ENCODE measurements around the gene CERT1. TPM values are rescaled to one million over a fixed set of nuclear protein-coding genes. Genes with fewer than 3 reads are reported as not detected.

The CERT1 gene
- total RNA-seq, 1 experiment from 2014 or later: 17.6 TPM

- no peak for DNase-seq (ENCODE audit: low spot score)
Measured at GRCh38 chr5:75475364-75475763, 36.1 kb downstream of the CERT1 start.

GRCh38 chr5:75473463-75473862 lies 38.0 kb downstream of the CERT1 start:
- DNase-seq (ENCODE audit: low spot score): no peak

GRCh38 chr5:75472973-75473372 lies 38.5 kb downstream of the CERT1 start:
- no peak for DNase-seq (ENCODE audit: low spot score)

GRCh38 chr5:75471193-75471592 lies 40.2 kb downstream of the CERT1 start:
- no peak for DNase-seq (ENCODE audit: low spot score)

- no peak for DNase-seq (ENCODE audit: low spot score)
Measured at GRCh38 chr5:75469017-75469416, 42.4 kb downstream of the CERT1 start.

- DNase-seq (ENCODE audit: low spot score): no peak
Measured at GRCh38 chr5:75468593-75468992, 42.8 kb downstream of the CERT1 start.

- no peak for DNase-seq (ENCODE audit: low spot score)
Measured at GRCh38 chr5:75466006-75466716, 45.3 kb downstream of the CERT1 start.

GRCh38 chr5:75465480-75465879 lies 45.9 kb downstream of the CERT1 start:
- DNase-seq (ENCODE audit: low spot score): peak; percentile 40

GRCh38 chr5:75463726-75464125 lies 47.7 kb downstream of the CERT1 start:
- no peak for DNase-seq (ENCODE audit: low spot score)

- no peak for DNase-seq (ENCODE audit: low spot score)
Measured at GRCh38 chr5:75461679-75462078, 49.8 kb downstream of the CERT1 start.

GRCh38 chr5:75460942-75461610 lies 50.4 kb downstream of the CERT1 start:
- DNase-seq (ENCODE audit: low spot score): no peak

- DNase-seq (ENCODE audit: low spot score): no peak
Measured at GRCh38 chr5:75460532-75460931, 50.9 kb downstream of the CERT1 start.

- DNase-seq (ENCODE audit: low spot score): no peak
Measured at GRCh38 chr5:75457691-75458090, 53.7 kb downstream of the CERT1 start.

GRCh38 chr5:75457161-75457560 lies 54.3 kb downstream of the CERT1 start:
- no peak for DNase-seq (ENCODE audit: low spot score)

- no peak for DNase-seq (ENCODE audit: low spot score)
Measured at GRCh38 chr5:75450069-75450468, 61.4 kb downstream of the CERT1 start.

GRCh38 chr5:75446068-75446467 lies 65.4 kb downstream of the CERT1 start:
- DNase-seq (ENCODE audit: low spot score): no peak

GRCh38 chr5:75441560-75441959 lies 69.9 kb downstream of the CERT1 start:
- DNase-seq (ENCODE audit: low spot score): no peak

GRCh38 chr5:75439276-75439675 lies 72.2 kb downstream of the CERT1 start:
- DNase-seq (ENCODE audit: low spot score): no peak

- no peak for DNase-seq (ENCODE audit: low spot score)
Measured at GRCh38 chr5:75438722-75439121, 72.7 kb downstream of the CERT1 start.

- DNase-seq (ENCODE audit: low spot score): no peak
Measured at GRCh38 chr5:75435096-75435495, 76.3 kb downstream of the CERT1 start.

GRCh38 chr5:75433814-75434506 lies 77.5 kb downstream of the CERT1 start:
- DNase-seq (ENCODE audit: low spot score): no peak

GRCh38 chr5:75414241-75414640 lies 97.2 kb downstream of the CERT1 start:
- no peak for DNase-seq (ENCODE audit: low spot score)

Measured in A172 (cell line).